HFFc6 (cell line): ENCODE results near the gene FIS1. TPM values are rescaled to one million over a fixed set of nuclear protein-coding genes. Genes with fewer than 3 reads are reported as not detected.
A peak's percentile ranks its signal among the peaks of the same experiment; 100 is the strongest.

Experiments
- DNase-seq: peaks from one replicate; pipeline ENCODE4 v3.0.0-alpha.2; 2018
- H3K27ac Mint-ChIP-seq: 2 replicates; pipeline ENCODE4 v1.8.0; 2020; ENCODE audit warnings: mild to moderate bottlenecking, mixed read lengths
- H3K27me3 Mint-ChIP-seq: 2 replicates; pipeline ENCODE4 v1.8.0; 2021; ENCODE audit warnings: mild to moderate bottlenecking, moderate library complexity, mixed read lengths; ENCODE audit not compliant: insufficient read depth
- H3K36me3 Mint-ChIP-seq: 2 replicates; pipeline ENCODE4 v1.8.0; 2021; ENCODE audit warnings: low read depth, mixed read lengths
- H3K4me1 Mint-ChIP-seq: 2 replicates; pipeline ENCODE4 v1.8.0; 2020; ENCODE audit warnings: low read depth, mixed read lengths
- H3K4me3 Mint-ChIP-seq: 2 replicates; pipeline ENCODE4 v1.8.0; 2020; ENCODE audit warnings: mild to moderate bottlenecking, moderate library complexity, mixed read lengths
- H3K9me3 Mint-ChIP-seq: 2 replicates; pipeline ENCODE4 v1.8.0; 2020; ENCODE audit warnings: mild to moderate bottlenecking, mixed read lengths
- total RNA-seq, 6 experiments: library from RNA; stranded (reverse); fragmentation: NEBNext Ultra II Directional; extraction: Animal tissue kit (Norgen Biotek cat#: 25700); gene quantifications; 2 replicates in 1 of 6; 3 replicates in 5 of 6; pipeline ENCODE4 v1.2.3, GENCODE V29; 2021
- TF ChIP-seq, protein P1 (sequence below): fragments of 200-600 bp; sonication (generic); IDR thresholded peaks from 2 replicates; pipeline ENCODE4 v1.5.0; 2021; ENCODE audit warnings: antibody characterized with exemption, mild to moderate bottlenecking

FIS1 gene
- total RNA-seq, 6 experiments from 2014 or later, result 160 to 220 (median 192) TPM

DNA sequence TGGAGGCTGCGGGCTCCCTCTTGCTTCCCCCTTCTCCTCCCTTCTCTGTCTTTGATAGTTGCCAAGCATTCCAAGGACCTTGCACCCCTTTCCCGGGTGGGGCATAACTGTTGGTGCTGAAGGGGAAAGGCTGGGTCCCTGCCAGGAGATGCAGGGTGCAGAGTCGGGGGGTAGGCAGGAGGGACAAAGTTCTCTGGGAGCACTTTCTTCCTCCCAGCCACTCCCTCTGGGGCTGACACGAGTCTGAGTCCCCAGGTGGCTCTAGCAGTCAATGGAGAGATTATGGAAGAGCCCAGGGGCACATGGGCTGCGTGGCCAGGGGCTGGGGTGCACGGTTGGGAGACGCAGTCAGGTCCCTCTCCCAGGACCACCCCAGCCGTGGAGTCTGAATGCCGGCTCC is 9.4 kb downstream of the FIS1 start:
- DNase-seq, result no peak
- Mint-ChIP-seq H3K4me3 (no peak overlapping the region), H3K27me3 (no peaks in the 10 kb centered on the region; the same call in none of the 2 replicates), H3K27ac (no peak overlapping the region), H3K9me3 (no peaks in the 10 kb centered on the region), H3K36me3 (no peaks in the 10 kb centered on the region), H3K4me1 (peaks cover 14% of the 10 kb centered on the region)
- TF ChIP-seq, protein P1, sequence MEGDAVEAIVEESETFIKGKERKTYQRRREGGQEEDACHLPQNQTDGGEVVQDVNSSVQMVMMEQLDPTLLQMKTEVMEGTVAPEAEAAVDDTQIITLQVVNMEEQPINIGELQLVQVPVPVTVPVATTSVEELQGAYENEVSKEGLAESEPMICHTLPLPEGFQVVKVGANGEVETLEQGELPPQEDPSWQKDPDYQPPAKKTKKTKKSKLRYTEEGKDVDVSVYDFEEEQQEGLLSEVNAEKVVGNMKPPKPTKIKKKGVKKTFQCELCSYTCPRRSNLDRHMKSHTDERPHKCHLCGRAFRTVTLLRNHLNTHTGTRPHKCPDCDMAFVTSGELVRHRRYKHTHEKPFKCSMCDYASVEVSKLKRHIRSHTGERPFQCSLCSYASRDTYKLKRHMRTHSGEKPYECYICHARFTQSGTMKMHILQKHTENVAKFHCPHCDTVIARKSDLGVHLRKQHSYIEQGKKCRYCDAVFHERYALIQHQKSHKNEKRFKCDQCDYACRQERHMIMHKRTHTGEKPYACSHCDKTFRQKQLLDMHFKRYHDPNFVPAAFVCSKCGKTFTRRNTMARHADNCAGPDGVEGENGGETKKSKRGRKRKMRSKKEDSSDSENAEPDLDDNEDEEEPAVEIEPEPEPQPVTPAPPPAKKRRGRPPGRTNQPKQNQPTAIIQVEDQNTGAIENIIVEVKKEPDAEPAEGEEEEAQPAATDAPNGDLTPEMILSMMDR, result no peak

DNA sequence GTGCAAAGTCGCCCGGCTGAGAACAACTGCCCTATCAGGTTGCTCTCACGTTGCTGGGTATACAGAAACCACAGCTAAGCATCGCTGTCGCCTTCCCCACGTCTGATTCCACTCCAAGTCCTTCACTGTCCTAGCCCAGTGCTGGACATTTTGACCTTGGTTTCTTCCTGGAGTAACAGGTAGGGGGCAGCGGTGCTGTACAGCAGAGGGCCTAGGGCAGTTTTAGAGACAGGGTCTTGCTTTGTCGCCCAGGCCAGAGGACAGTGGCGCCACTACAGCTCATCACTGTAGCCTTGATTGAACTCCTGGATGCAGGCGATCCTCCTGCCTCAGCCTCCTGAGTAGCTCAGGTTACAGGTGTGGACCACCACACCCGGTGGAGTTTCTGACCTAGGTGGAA is 9.8 kb downstream of the FIS1 start:
- TF ChIP-seq, protein P1, result peak; percentile 68
- H3K4me3 Mint-ChIP-seq, result no peak overlapping the region
- H3K9me3 Mint-ChIP-seq, result no peaks in the 10 kb centered on the region
- H3K4me1 Mint-ChIP-seq, result peaks cover 14% of the 10 kb centered on the region
- no peak for DNase-seq
- no peak overlapping the region for H3K27ac Mint-ChIP-seq
- H3K27me3 Mint-ChIP-seq, result no peaks in the 10 kb centered on the region; the same call in none of the 2 replicates
- H3K36me3 Mint-ChIP-seq, result no peaks in the 10 kb centered on the region

DNA sequence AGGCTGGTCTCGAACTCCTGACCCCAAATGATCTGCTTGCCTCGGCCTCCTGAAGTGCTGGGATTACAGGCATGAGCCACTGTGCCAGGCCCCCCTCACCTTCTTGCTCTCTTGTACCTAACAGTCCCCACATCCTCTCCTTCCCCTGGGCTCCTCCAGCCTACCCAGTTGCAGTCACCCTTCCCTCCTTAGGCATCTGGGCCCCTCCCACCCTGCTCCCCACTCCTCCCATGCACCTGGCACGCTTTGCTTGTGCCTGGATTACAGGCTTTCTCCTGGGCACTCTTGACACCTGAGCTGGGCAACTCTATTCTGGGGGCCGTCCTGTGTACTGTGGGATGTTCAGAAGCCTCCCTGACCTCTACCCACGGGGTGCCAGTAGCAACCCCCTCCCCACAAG is 10.2 kb downstream of the FIS1 start:
- TF ChIP-seq, protein P1, result no peak
- H3K9me3 Mint-ChIP-seq, result no peaks in the 10 kb centered on the region
- H3K36me3 Mint-ChIP-seq, result no peaks in the 10 kb centered on the region
- H3K4me3 Mint-ChIP-seq, result no peak overlapping the region
- no peak for DNase-seq
- no peaks in the 10 kb centered on the region; the same call in none of the 2 replicates for H3K27me3 Mint-ChIP-seq
- H3K27ac Mint-ChIP-seq, result no peak overlapping the region
- peaks cover 14% of the 10 kb centered on the region for H3K4me1 Mint-ChIP-seq

DNA sequence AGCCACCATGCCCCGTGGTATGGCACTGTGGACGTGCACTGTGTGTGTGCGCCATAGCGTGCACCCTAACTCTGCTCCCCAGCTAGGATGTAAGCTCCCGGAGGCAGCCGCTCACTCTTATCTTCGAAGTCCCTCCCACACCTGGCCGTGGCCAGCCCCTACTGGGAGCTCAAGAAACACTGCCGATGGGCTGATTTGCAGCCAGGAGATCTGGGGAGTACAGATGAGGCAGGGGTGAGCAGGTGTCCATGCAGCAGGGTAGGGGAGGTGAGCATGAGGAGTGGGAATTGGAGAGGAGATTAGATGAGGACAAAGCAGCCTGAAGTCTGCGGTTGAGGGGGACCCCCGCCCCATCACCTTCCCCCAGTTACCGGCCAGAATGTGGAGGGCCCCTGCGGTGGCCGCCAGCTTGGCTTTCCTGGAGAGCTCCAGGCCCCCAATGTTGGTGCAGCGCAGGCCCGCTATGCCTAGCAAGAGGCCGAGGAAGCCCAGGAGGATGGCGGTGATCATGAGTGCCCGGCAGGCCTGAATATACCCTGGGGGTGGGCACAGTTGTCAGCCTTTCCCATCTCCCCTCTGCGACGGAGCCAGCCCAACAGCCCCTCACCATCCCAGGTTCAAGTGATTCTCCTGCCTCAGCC is 10.9 kb downstream of the FIS1 start:
- TF ChIP-seq, protein P1, result no peak
- H3K27me3 Mint-ChIP-seq, result no peaks in the 10 kb centered on the region; the same call in none of the 2 replicates
- no peaks in the 10 kb centered on the region for H3K9me3 Mint-ChIP-seq
- DNase-seq, result no peak
- no peaks in the 10 kb centered on the region for H3K36me3 Mint-ChIP-seq
- H3K4me1 Mint-ChIP-seq, result peaks cover 14% of the 10 kb centered on the region
- no peak overlapping the region for H3K27ac Mint-ChIP-seq
- no peak overlapping the region for H3K4me3 Mint-ChIP-seq

DNA sequence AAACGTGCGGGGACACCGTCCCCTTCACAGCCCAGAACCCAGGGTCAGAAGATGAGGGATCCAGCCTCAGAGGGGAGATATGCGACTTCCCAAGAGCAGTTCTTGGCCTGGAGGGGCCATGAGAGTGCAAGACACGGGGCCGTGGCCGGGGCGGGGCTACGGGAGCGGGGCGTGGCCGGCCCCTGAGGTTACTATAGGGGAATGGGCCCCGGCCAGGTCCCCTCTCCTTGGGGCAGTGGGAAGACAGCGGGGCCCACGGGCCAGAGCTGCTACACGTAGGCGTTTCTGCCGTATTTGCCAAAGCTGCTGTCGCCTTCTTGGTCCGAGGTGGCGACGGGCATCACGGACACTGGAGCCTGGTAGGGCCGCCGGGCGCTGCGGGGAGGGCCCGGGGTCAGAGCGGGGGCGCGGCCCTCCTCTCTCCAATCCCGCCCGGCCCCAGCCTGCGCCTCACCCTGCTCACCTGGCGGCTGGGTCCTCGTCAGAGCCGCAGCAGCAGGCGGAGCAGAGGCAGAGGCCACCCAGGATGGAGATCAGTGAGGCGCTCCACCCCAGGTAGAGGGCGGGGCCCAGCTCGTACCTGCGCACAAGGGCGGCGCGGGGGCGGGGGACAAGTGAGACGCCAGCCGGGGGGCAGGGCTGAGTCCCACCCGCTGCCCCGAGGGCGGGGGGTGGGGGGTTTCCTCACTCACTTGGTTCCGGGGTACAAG is 12.6 kb downstream of the FIS1 start:
- Mint-ChIP-seq H3K27ac (peak overlapping the region; percentile 65), H3K4me3 (peak overlapping the region; percentile 32; the same call in 1 of the 2 replicates), H3K4me1 (peaks cover 8% of the 10 kb centered on the region), H3K36me3 (no peaks in the 10 kb centered on the region), H3K9me3 (no peaks in the 10 kb centered on the region), H3K27me3 (no peaks in the 10 kb centered on the region; the same call in none of the 2 replicates)
- no peak for DNase-seq
- TF ChIP-seq, protein P1, result no peak
